GM12878 (cell line): ENCODE data around the gene SRGAP1. TPM values are rescaled to one million over a fixed set of nuclear protein-coding genes. Genes with fewer than 3 reads are reported as not detected.

ENCODE experiments used
- ATAC-seq: fragments of 200-7000 bp; cut with Tn5 transposase; 3 replicates; pipeline ENCODE4 v1.9.1; 2020; ENCODE audit warnings: mild to moderate bottlenecking, moderate library complexity
- BruUV-seq: library from RNA; stranded (reverse); fragments of 400-500 nt; replicated peaks from 2 replicates; lab custom pipeline; 2021; lab: Mats Ljungman, UMichigan
- CTCF ChIA-PET: fragments of 300-600 bp; sonication (Branson Sonifier 250); formaldehyde crosslinking; extraction: SDS; loops from one replicate; lab custom pipeline; 2021; ENCODE audit warnings: inconsistent platforms; lab: Yijun Ruan, JAX
- POLR2A ChIA-PET: fragments of 350-600 bp; formaldehyde crosslinking; extraction: SDS; loops from one replicate; lab custom pipeline; 2021; ENCODE audit warnings: inconsistent platforms; lab: Charles Lee
- RAD21 ChIA-PET: fragments of 300-600 bp; sonication (Branson Sonifier 250); formaldehyde crosslinking; loops from one replicate; lab custom pipeline; 2023; ENCODE audit warnings: antibody characterized with exemption; ENCODE audit not compliant: unreplicated experiment; lab: Charles Lee
- SMC1A ChIA-PET: fragments of 300-600 bp; sonication (Branson Sonifier 250); formaldehyde crosslinking; loops from one replicate; lab custom pipeline; 2023; ENCODE audit not compliant: unreplicated experiment, uncharacterized antibody; lab: Charles Lee
- DNase-seq: peaks from one replicate; pipeline ENCODE4 v3.0.0-alpha.2; 2011; ENCODE audit warnings: low read depth, low spot score
- FAIRE-seq: peaks from 3 replicates; lab custom pipeline; 2011; peaks lifted over from hg19 to GRCh38; lab: Jason Lieb, UNC
- H2AFZ ChIP-seq: 2 replicates; pipeline ENCODE4 v1.6.0; 2011; ENCODE audit warnings: low read depth, low read length, control low read depth; ENCODE audit not compliant: control insufficient read depth
- H3K27ac ChIP-seq: 2 replicates; pipeline ENCODE4 v1.5.1; 2011; ENCODE audit warnings: control low read depth; ENCODE audit not compliant: control insufficient read depth, insufficient read depth
- H3K27me3 ChIP-seq, 2 experiments: replicated peaks in 1 of 2; 2 replicates each; pipeline versions ENCODE4 v1.6.0 to v1.6.1; 2011; ENCODE audit warnings: low read length in 1 of 2; ENCODE audit not compliant: control insufficient read depth in 2 of 2, insufficient read depth in 2 of 2
- H3K36me3 ChIP-seq, 2 experiments: 2 replicates each; pipeline ENCODE4 v1.5.1; 2011; ENCODE audit warnings: low read length in 1 of 2; ENCODE audit not compliant: control insufficient read depth in 2 of 2, insufficient read depth in 2 of 2
- H3K4me1 ChIP-seq: 2 replicates; pipeline ENCODE4 v1.6.1; 2011; ENCODE audit warnings: mild to moderate bottlenecking, low read length, moderate library complexity, mixed read lengths; ENCODE audit not compliant: control insufficient read depth, insufficient read depth
- H3K4me2 ChIP-seq: 2 replicates; pipeline ENCODE4 v1.6.0; 2011; ENCODE audit warnings: control low read depth; ENCODE audit not compliant: control insufficient read depth, insufficient read depth
- H3K4me3 ChIP-seq: fragments of 200-600 bp; sonication (generic); 2 replicates; pipeline ENCODE4 v1.5.1; 2016
- H3K79me2 ChIP-seq: 2 replicates; pipeline ENCODE4 v1.6.0; 2011; ENCODE audit warnings: low read length; ENCODE audit not compliant: control insufficient read depth, insufficient read depth
- H3K9ac ChIP-seq: 2 replicates; pipeline ENCODE4 v1.8.0; 2011; ENCODE audit warnings: low read length, control low read depth, mixed read lengths; ENCODE audit not compliant: control insufficient read depth, insufficient read depth
- H3K9me3 ChIP-seq: replicated peaks from 3 replicates; pipeline ENCODE4 v1.5.1; 2011; ENCODE audit warnings: mild to moderate bottlenecking, low read length; ENCODE audit not compliant: control insufficient read depth, insufficient read depth
- H4K20me1 ChIP-seq: 2 replicates; pipeline ENCODE4 v1.6.0; 2011; ENCODE audit not compliant: control insufficient read depth, insufficient read depth
- ATF3 ChIP-seq: IDR thresholded peaks from 2 replicates; pipeline ENCODE4 v1.6.1; 2011; ENCODE audit warnings: low read depth, mild to moderate bottlenecking, low read length, moderate library complexity, borderline replicate concordance; ENCODE audit errors: extremely low read depth
- BCL11A ChIP-seq: IDR thresholded peaks from 2 replicates; pipeline ENCODE4 v1.6.1; 2011; ENCODE audit warnings: low read depth, low read length
- ETV6 ChIP-seq, 2 experiments: fragments of 450-650 bp in 1 of 2; IDR thresholded peaks in 1 of 2; conservative IDR thresholded peaks in 1 of 2; 2 replicates each; pipeline ENCODE4 v1.6.1; 2014; ENCODE audit warnings: antibody characterized with exemption in 1 of 2, borderline replicate concordance in 1 of 2, low read depth in 1 of 2, mild to moderate bottlenecking in 1 of 2, moderate library complexity in 1 of 2
- FOS ChIP-seq: IDR thresholded peaks from 3 replicates; pipeline ENCODE4 v1.6.1; 2011; ENCODE audit warnings: borderline replicate concordance; ENCODE audit not compliant: insufficient read length; ENCODE audit errors: extremely low read depth
- HDGF ChIP-seq: fragments of 450-650 bp; IDR thresholded peaks from 2 replicates; pipeline ENCODE4 v1.6.1; 2016; ENCODE audit warnings: antibody characterized with exemption
- KAT2A ChIP-seq: conservative IDR thresholded peaks from 2 replicates; pipeline ENCODE4 v1.6.1; 2011; ENCODE audit warnings: low read depth, low read length; ENCODE audit not compliant: control insufficient read depth
- NFIC ChIP-seq: IDR thresholded peaks from 2 replicates; pipeline ENCODE4 v1.6.1; 2012; ENCODE audit warnings: low read depth, mild to moderate bottlenecking, inconsistent platforms, low read length, moderate library complexity
- PAX8 ChIP-seq: fragments of 450-650 bp; IDR thresholded peaks from 2 replicates; pipeline ENCODE4 v1.6.1; 2017; ENCODE audit warnings: mild to moderate bottlenecking, moderate library complexity
- RB1 ChIP-seq: fragments of 450-650 bp; formaldehyde crosslinking; IDR thresholded peaks from 2 replicates; pipeline ENCODE4 v1.6.1; 2017; ENCODE audit warnings: mild to moderate bottlenecking, borderline replicate concordance
- RCOR1 ChIP-seq: conservative IDR thresholded peaks from 2 replicates; pipeline ENCODE4 v1.6.1; 2012; ENCODE audit warnings: low read depth, low read length, improper control_type of control experiment
- SMAD5 ChIP-seq: IDR thresholded peaks from 2 replicates; pipeline ENCODE4 v1.6.1; 2016; ENCODE audit warnings: antibody characterized with exemption, low read depth
- SREBF1 ChIP-seq: IDR thresholded peaks from 2 replicates; pipeline ENCODE4 v1.6.1; 2012; ENCODE audit warnings: mild to moderate bottlenecking, low read length
- SREBF2 ChIP-seq: IDR thresholded peaks from 2 replicates; pipeline ENCODE4 v1.6.1; 2012; ENCODE audit warnings: mild to moderate bottlenecking, low read length
- WGBS: methylation state at CpG from one replicate; pipeline ENCODE4 v1.1.6; 2016; ENCODE audit warnings: low lambda C conversion rate; ENCODE audit not compliant: insufficient replicate concordance, insufficient coverage; ENCODE audit errors: missing lambda C conversion rate; 5-methylcytosine and 5-hydroxymethylcytosine counted together
- in situ Hi-C: fragments of 300-500 bp; cut with MboI; formaldehyde crosslinking; loops from 9 replicates; pipeline ENCODE4 v1.14.3; 2018; ENCODE audit warnings: mixed read lengths
- intact Hi-C: fragments of 100-400 bp; cut with micrococcal nuclease; formaldehyde crosslinking; loops from one replicate; pipeline ENCODE4 v1.14.2; 2022; ENCODE audit not compliant: unreplicated experiment
- polyA plus RNA-seq, 11 experiments: library from polyadenylated mRNA; depleted of rRNA in 4 of 11; unstranded in 6 of 11; stranded (reverse) in 5 of 11; fragments of >200 nt; fragmentation: Nextera tagmentation in 4 of 11; fragmentation: Illumina TruSeq in 1 of 11; extraction: Ambion mirVana in 4 of 11; extraction: Trizol in 1 of 11; gene quantifications; 1 replicate in 1 of 11; 2 replicates in 10 of 11; pipeline versions ENCODE4 v1.2.1 to v1.2.3, GENCODE V29; 2011 to 2016; ENCODE audit warnings: inconsistent platforms in 2 of 11, missing spikeins in 2 of 11, low read depth in 1 of 11
- total RNA-seq, 4 experiments: library from RNA; depleted of rRNA in 3 of 4; stranded (reverse); fragments of >200 nt in 3 of 4; fragmentation: Illumina TruSeq in 1 of 4; extraction: Trizol in 1 of 4; gene quantifications; 2 replicates each; pipeline versions ENCODE4 v1.2.1 to v1.2.3, GENCODE V29; 2013 to 2021
- TF ChIP-seq, protein P1 (sequence below): IDR thresholded peaks from 2 replicates; pipeline ENCODE4 v1.6.1; 2012; ENCODE audit warnings: low read depth, low read length, improper control_type of control experiment
- TF ChIP-seq, protein P2 (sequence below): fragments of 450-650 bp; IDR thresholded peaks from 2 replicates; pipeline ENCODE4 v1.6.1; 2018; ENCODE audit warnings: mild to moderate bottlenecking, low read depth, moderate library complexity; ENCODE audit not compliant: partially characterized antibody

SRGAP1 gene
- total and polyA plus RNA-seq, 10 of the 15 experiments (the other 5 are each of a cell fraction or from before 2014, with no cell fraction given): 0.16 to 0.85 (median 0.46) TPM

GRCh38 chr12:64098709-64099354, 254.3 kb downstream of the SRGAP1 start (continued):
- TF ChIP-seq, protein P1, sequence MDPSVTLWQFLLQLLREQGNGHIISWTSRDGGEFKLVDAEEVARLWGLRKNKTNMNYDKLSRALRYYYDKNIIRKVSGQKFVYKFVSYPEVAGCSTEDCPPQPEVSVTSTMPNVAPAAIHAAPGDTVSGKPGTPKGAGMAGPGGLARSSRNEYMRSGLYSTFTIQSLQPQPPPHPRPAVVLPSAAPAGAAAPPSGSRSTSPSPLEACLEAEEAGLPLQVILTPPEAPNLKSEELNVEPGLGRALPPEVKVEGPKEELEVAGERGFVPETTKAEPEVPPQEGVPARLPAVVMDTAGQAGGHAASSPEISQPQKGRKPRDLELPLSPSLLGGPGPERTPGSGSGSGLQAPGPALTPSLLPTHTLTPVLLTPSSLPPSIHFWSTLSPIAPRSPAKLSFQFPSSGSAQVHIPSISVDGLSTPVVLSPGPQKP: no peak
- TF ChIP-seq KAT2A: no peak
- no peak for TF ChIP-seq HDGF
- TF ChIP-seq PAX8: no peak
- TF ChIP-seq BCL11A: no peak
- no peak for TF ChIP-seq RCOR1
- no peak for TF ChIP-seq RB1
- TF ChIP-seq ATF3: no peak
- TF ChIP-seq SREBF1: no peak
- TF ChIP-seq, all 136 proteins: peak for 0

- 34% methylated on average over 5 of the region's 5 CpGs for whole genome bisulfite sequencing
- FAIRE-seq (no peak), DNase-seq (no peak), ATAC-seq (no peak)
- Histone ChIP-seq H3K9ac (no peak overlapping the region), H3K9me3 (no peaks in the 10 kb centered on the region), H3K4me3 (no peak overlapping the region), H3K36me3 (no peaks in the 10 kb centered on the region), H3K27ac (no peak overlapping the region), H3K27me3 (no peaks in the 10 kb centered on the region), H3K79me2 (no peaks in the 10 kb centered on the region), H4K20me1 (no peaks in the 10 kb centered on the region), H3K4me2 (no peak overlapping the region), H2AFZ (no peak overlapping the region), H3K4me1 (no peaks in the 10 kb centered on the region)
- ChIA-PET RAD21 (no interaction called here), POLR2A (no interaction called here), CTCF (interaction anchor here (0.6 kb wide), 1 partner anchor 166 kb away, joined by 3 read pairs; no protein-coding TSS in a partner anchor), SMC1A (interaction anchor here (1.3 to 1.7 kb wide), 2 partner anchors 10 to 13 kb away, joined by 3 to 6 read pairs; no protein-coding TSS in a partner anchor)
- BruUV-seq: no TSS peak
- intact Hi-C loops (loop anchor here (10.0 kb wide), 1 partner anchor 255 kb away; the partner anchor contains the start of gene SRGAP1), in situ Hi-C loops (no loop called here)
- TF ChIP-seq, protein P2, sequence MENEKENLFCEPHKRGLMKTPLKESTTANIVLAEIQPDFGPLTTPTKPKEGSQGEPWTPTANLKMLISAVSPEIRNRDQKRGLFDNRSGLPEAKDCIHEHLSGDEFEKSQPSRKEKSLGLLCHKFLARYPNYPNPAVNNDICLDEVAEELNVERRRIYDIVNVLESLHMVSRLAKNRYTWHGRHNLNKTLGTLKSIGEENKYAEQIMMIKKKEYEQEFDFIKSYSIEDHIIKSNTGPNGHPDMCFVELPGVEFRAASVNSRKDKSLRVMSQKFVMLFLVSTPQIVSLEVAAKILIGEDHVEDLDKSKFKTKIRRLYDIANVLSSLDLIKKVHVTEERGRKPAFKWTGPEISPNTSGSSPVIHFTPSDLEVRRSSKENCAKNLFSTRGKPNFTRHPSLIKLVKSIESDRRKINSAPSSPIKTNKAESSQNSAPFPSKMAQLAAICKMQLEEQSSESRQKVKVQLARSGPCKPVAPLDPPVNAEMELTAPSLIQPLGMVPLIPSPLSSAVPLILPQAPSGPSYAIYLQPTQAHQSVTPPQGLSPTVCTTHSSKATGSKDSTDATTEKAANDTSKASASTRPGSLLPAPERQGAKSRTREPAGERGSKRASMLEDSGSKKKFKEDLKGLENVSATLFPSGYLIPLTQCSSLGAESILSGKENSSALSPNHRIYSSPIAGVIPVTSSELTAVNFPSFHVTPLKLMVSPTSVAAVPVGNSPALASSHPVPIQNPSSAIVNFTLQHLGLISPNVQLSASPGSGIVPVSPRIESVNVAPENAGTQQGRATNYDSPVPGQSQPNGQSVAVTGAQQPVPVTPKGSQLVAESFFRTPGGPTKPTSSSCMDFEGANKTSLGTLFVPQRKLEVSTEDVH: no peak
- no peak for TF ChIP-seq SREBF2
- no peak for TF ChIP-seq ETV6 (conservative IDR thresholded peaks at IDR 0.05 in 1 of 2, IDR thresholded peaks at IDR 0.05 in 1 of 2; ENCODE audit: borderline replicate concordance in 1 of 2, low read depth in 1 of 2)
- TF ChIP-seq NFIC: no peak
- TF ChIP-seq SMAD5: no peak
- no peak for TF ChIP-seq FOS
Measured at GRCh38 chr12:64099397-64099796, 254.9 kb downstream of the SRGAP1 start.
